ENCODE measurements around the gene SNX10. TPM values are rescaled to one million over a fixed set of nuclear protein-coding genes. Genes with fewer than 3 reads are reported as not detected.
"Not testable (repeated sequence)": the region's sequence is repeated elsewhere in the genome, so short reads cannot be mapped to it uniquely, and the experiment has no call there.

Gene SNX10, protein sequence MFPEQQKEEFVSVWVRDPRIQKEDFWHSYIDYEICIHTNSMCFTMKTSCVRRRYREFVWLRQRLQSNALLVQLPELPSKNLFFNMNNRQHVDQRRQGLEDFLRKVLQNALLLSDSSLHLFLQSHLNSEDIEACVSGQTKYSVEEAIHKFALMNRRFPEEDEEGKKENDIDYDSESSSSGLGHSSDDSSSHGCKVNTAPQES
- polyA plus RNA-seq (ENCODE audit: insufficient read length): 20.6 TPM
- long read RNA-seq, donor 1, partial matches to known transcripts: 6 of 10 reads
- long read RNA-seq, donor 1, other reads (novel, unspliced or antisense): 0 of 10 reads
- long read RNA-seq, donor 2, transcript SNX10-201 (7 exons, 2,546 nt): major isoform, 6 of 59 reads
- long read RNA-seq, donor 2, partial matches to known transcripts: 47 of 59 reads
- long read RNA-seq, donor 2, other reads (novel, unspliced or antisense): 6 of 59 reads
- long read RNA-seq, donor 3, partial matches to known transcripts: 83 of 85 reads
- long read RNA-seq, donor 3, other reads (novel, unspliced or antisense): 0 of 85 reads
- long read RNA-seq, donor 4: 0 reads
- long read RNA-seq, donor 5, transcript SNX10-201 (7 exons, 2,546 nt): major isoform, 10 of 10 reads
- long read RNA-seq, donor 5, partial matches to known transcripts: 0 of 10 reads
- long read RNA-seq, donor 5, other reads (novel, unspliced or antisense): 0 of 10 reads
- long read RNA-seq, donor 6, transcript SNX10-201 (7 exons, 2,546 nt): major isoform, 5 of 56 reads
- long read RNA-seq, donor 6, partial matches to known transcripts: 50 of 56 reads
- long read RNA-seq, donor 6, other reads (novel, unspliced or antisense): 0 of 56 reads
- long read RNA-seq, donor 7, transcript SNX10-201 (7 exons, 2,546 nt): major isoform, 9 of 9 reads
- long read RNA-seq, donor 7, partial matches to known transcripts: 0 of 9 reads
- long read RNA-seq, donor 7, other reads (novel, unspliced or antisense): 0 of 9 reads
- long read RNA-seq, donor 8, partial matches to known transcripts: 0 of 3 reads
- long read RNA-seq, donor 8, other reads (novel, unspliced or antisense): 0 of 3 reads

DNA sequence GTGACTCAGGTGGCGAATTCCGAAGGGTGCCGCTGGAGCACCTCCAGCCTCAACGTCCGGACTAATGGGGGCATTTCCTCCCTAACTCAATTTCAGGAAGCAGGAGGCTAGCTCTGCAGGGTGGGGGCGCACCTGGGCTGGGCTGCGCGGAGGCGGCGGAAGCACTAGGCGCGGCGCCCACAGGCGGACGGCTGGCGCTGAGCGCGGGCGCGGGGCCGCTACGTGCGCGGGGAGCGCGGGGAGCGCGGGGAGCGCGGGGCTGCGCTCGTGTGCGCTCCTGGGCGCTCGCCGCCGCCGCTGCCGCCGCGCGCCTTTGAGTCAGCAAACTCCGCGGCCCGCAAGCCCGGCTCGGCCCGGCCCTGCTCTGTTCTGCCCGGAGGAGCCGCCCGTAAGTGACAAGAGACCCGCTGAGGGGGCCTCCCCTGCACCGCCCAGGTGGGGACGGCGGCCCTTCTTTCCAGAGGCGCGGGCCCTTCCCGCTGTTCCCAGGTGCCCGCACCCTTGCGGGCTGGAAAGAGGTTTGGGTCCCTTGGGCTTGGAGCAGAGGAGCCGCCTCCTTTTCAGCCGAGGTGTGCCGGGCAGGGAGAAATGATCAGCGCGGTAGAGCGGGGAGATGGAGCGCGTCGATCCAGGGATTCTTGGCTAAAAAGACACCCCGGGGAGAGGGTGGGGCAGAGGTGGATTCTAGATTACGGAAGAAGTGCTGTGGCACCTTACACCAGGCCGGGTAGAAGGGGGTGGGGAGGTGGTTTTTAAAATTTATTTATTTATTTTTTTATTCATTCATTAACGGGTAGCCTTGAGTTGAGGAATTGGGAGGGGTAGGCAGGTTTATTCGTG lies at the start of gene SNX10:
Gene SNX10, plus strand, starts transcription at position 164 of the 840 bp plus-strand sequence. CDS start 54,581 bp downstream, outside the sequence.
- DNase-seq: peak; percentile 63

DNA sequence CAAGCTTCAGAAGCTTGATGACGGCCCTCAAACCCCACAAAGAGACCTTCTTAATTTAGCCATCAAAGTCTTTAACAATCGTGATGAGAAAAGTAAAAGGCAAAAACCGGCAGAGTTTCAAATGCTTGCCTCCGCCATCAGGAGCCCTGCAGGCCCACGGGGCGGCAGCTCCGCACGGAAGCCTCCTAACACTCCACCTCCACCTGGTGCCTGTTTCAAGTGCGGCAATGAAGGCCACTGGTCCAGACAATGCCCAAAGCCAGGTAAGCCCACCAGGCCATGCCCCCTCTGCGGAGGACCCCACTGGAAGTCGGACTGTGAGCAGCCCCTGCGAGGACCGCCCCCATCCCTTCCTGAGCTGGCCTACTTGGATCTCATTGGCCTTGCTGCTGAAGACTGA lies 46.5 kb upstream of the SNX10 start:
- DNase-seq: no peak

DNA sequence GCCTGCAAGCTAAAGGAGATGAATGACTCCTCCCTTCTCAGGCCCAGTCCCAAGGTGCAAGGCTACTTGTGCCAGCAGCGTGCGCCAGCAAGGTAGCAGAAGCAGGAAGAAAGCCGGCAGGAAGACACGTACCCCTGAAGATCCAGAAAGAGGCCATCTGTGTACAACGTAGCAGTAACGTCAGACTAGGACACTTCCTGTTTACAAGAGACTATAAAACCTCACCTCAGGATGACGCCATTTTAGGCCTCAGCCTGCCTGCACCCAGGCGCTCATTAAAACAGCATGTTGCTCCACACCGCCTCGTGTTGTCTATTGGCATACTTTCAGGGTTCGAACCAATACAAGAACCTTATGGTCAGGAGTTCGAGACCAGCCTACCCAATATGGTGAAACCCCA lies 41.4 kb upstream of the SNX10 start:
- DNase-seq: no peak

DNA sequence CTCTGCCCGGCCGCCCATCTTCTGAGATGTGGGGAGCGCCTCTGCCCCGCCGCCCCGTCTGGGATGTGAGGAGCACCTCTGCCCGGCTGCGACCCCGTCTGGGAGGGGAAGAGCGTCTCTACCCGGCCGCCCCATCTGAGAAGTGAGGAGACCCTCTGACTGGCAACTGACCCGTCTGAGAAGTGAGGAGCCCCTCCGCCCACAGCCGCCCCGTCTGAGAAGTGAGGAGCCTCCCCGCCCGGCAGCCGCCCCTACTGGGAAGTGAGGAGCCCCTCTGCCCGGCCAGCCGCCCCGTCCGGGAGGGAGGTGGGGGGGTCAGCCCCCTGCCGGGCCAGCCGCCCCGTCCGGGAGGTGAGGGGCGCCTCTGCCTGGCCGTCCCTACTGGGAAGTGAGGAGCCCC lies 29.8 kb upstream of the SNX10 start:
- not testable (repeated sequence) for DNase-seq

DNA sequence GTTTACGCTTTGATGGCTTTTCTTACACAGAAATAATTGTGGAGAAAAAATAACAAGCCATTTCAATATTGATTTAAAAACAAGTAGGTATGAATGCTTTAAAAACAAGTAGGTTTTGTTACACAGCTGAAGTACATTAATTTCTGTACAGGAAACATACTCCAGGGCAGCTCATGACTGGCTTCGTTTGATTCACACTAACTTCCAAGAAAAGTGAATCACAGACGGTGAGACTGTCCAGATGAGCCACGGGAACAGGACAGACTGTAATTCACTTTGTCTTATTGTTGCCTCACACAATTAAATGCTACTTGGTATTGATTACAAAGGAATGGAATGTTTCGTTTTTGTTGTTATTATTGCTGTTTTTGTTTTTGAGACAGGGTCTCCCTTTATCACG lies 26.6 kb upstream of the SNX10 start:
- DNase-seq: no peak

DNA sequence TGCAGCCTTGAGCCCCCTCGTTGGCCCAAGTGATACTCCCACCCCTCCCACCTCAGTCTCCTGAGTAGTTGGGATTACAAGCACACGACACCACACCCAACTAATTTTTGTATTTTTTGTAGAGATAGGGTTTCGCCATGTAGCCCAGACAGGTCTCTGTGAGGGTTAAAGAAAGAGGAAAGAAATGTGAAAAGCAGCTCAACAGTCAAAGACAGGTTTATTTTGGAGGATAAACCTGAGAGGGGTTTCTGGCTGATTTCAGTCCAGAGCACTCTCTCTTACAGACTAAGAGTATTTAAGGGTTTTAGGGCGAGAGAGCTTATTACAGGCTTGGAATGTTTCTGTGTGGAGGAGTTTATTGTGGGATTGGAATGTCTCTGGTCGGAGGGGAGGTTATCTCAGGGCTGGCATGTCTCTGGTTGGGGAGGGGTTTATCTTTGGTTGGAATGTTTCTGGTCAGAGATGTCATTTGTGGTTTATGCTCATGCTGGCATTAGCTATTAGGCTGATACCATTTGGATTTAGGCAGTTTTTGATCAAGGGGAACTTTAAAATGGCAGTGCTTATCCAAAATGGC lies 26.1 kb upstream of the SNX10 start:
- no peak for DNase-seq

DNA sequence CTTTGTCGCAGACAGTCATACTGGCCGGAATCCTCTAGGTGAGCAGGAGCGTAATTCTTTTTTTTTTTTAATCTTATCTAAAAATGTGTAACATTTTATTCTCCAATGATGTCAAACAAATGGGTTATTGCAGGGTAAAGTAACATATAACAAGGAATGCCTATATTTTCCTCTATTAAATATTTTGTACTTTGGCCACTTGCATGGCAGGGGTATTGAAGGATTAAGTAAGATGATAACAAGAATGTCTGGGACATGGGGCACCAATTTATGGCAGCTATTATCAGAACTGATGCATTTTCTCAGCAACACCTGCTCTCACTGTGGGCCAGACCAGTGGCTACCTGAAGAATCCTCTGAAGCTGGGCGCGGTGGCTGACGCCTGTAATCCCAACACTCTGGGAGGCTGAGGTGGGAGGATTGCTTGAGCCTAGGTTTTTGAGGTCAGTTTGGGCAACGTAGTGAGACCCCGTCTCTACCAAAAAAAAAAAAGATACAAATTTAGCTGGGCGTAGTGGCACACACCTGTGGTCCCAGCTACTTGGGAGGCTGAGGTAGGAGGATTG lies 24.0 kb upstream of the SNX10 start:
- no peak for DNase-seq

DNA sequence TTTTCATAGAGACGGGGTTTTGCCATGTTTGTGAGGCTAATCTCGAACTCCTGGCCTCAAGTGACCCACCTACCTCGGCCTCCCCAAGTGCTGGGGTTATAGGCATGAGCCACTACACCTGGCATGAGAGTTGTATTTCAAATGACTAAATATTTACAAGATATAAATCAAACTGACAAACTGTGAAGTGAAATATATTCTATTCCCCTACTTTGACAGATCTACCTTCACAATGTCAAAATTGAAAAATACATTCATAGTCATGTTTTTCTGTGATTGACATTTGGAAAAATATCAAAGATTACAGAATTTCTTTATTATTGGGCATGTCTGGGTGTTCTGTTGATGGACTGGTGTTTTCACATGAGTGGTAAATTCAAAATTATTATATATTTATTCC lies 16.4 kb upstream of the SNX10 start:
- DNase-seq: no peak

DNA sequence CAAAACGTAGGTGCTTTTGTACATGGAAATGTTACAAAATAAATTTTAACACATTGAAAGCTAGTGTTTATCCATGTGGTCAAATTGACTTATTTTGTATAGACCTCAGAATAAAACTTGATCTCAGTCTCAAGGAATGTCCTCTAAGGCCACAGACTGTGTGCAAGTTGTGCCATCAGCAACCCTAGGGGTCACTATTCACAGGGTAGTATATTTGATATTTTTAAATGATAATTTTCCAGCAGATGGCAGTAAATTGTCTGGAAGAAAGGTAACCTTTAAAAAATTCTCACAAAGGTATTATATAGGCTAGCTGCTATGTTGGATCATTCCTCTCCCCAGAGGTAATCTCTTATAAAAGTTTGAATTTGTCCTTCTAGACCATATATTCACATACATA lies 12.9 kb upstream of the SNX10 start:
- DNase-seq: no peak

DNA sequence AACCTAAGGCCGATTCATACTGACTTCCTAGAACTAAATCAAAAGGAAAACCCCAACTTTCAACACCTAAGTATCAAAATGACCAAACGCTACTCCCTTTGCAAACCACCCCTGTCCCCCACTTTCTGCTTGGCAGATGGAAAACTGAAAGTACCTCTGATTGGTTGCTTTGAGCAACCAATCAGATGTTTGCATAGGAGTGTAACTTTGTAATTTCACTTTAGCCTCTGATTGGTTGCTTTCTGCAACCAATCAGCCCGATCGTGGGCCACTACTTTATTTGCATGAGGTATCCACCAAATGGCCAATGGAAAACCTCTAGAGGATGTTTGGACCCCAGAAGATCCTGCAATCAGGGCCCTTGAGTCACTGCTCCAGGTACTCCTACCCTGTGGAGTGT lies 12.3 kb upstream of the SNX10 start:
- no peak for DNase-seq

DNA sequence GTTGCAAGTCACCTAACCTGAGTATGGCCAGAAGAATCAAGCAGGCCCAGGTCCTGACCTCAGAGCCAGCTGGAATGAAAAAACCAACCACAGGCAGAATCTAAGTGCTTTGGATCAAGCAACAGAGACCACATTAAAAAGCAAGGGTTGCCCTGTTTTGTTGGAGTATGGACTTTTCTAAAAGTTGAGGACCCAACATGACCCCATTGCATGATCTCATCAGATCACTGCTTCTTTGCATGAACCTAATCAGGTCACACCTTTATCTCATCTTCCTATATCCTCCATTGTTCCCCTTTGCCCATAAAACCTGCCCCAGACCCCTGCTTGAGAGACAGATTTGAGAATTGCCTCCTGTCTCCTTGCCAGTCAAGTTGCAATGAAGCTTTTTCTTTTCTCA lies 11.6 kb upstream of the SNX10 start:
- DNase-seq: no peak

DNA sequence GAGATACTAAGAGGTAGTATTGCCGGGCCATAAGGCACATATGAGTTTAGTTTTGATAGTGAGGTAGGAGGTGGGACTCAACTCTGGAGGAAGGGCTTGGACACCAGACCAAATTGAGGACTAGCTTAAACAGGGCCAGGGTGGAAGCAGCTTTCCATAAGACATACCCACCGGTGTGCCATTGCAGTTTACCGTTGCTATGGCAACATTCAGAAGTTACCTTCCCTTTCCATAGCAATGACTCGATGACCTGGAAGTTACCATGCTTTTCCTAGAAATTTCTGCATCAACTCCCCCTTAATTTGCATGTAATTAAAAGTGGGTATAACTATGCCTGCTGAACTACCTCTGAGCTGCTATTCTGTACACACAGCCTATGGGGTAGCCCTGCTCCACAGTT lies 10.9 kb upstream of the SNX10 start:
- no peak for DNase-seq

DNA sequence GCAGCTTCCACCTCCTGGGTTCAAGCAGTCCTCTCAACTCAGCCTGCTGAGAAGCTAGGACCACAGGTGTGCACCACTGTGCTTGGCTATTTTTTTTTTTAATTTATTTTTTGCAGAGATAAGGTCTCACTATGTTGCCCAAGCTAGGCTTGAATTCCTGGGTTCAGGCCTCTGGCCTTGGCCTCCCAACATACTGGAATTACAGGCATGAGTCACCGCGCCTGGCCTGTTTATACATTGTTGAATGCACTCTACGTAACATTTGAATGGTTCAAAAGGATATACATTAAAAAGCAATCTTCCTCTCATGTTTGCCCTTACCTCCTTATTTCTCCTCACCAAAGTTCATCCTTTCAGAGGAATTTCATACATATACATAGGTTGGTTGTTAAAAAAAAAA lies 7.2 kb upstream of the SNX10 start:
- DNase-seq: no peak

DNA sequence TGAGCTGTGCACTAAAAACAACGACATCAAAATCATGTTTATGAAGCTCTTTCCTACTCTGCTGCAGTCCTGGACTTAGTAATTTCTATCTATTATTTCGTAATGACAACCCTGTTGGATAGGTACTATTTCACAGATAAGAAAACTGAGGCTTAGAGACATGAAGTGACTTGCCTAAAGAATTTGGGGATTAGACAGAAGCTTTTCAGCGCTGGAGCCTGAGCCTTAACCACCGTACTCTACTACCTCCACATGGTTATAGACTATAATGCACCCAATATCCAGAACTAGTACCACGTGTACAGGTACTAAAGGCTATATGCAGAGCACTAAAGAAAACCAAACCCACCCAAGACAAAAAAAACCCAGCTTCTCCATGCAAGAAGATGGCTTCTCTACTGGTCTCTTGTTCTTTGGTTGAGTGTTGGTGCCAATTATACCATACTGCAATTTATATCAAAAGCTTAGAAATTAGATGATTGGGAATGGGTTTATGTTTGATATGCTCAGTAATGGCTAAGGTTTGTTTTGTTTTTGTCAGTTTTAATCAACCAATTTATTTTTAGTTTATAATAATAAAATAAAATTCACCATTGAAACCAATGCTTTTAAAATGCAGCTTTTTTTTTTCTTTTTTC lies 6.5 kb upstream of the SNX10 start:
- no peak for DNase-seq

DNA sequence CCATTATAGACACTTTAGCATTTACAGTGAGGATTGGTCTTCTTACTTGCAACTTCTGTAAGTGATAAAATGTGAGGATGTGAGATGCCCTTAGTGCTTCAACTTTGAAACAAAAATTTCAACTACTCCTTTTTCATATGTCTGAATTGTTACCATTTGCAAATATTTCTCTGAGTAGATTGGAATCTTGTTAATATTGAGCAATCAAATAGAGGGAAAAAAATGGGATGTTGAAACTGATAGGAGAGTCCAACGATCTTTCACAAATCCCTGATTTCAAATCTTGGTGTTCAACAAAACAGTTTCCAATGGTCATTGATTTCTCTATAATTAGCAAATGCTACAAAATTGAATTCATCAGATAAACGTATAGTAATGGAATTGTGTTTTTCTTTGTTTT lies 5.5 kb upstream of the SNX10 start:
- DNase-seq: no peak

DNA sequence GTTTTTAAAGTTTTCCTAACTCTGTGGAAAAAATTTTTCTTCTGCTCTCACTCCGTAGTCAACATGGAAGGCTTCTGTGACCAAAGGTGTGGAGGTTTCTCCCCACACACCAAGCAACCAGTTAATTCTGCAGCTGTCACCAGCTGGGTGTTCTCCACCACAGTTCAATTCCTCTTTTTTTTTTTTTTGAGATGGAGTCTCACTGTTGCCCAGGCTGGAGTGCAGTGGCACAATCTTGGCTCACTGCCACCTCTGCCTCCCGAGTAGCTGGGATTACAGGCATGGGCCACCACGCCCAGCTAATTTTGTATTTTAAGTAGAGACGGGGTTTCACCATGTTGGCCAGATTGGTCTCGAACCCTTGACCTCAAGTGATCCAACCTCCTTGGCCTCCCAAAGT lies 3.5 kb upstream of the SNX10 start:
- DNase-seq: not testable (repeated sequence)

DNA sequence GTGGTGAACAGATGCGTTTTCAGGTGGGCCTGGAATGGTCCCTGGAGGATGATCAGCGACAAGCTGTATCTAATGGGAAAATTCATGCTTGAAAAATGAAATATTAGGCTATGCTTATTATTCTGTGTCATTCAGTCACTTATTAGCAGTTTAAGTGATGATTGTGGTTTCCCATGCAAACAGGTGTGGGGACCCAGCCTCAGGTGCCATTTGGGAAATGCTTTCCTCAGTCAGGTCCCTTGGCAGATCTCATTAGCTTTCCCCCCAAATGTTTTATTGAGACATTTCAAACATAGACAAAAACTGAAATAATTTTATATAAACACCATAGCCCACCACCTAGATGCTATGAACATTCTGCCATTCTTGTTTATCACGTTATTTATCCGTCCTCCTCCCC lies 411 bp upstream of the SNX10 start:
- DNase-seq: no peak

DNA sequence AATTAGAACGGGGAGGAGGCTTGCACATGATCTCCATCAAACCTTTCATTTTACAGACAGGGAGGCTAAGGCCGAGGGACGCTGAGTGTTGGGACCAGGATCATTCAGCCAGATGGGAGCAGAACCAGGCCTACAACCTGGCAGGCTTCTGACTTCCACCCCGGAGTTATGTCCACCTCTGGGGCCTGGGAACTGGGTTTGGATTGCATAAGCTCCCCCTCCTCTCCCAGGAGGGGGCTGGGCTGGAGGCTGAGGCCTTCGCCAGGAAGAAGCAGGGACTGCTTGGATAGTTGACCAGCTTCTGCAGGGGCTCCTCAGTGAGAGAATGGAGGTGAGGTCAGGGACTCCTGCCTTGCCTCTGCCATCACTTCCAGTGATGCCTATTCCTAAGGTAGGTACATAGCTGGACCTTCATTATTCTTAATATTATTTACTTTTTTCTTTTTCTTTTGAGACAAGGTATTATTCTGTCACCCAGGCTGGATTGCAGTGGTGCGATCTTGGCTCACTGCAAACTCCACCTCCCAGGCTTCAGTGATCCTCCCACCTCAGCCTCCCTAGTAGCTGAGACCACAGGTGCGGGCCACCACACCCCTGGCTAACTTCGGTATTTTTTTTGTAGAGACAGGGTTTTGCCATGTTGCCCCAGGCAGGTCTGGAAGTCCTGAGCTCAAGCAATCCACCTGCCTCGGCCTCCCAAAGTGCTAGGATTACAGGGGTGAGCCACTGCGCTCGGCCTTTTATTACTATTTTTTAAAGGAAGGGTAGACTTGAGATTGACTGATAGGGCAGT lies 1.3 kb downstream of the SNX10 start:
- DNase-seq: no peak

DNA sequence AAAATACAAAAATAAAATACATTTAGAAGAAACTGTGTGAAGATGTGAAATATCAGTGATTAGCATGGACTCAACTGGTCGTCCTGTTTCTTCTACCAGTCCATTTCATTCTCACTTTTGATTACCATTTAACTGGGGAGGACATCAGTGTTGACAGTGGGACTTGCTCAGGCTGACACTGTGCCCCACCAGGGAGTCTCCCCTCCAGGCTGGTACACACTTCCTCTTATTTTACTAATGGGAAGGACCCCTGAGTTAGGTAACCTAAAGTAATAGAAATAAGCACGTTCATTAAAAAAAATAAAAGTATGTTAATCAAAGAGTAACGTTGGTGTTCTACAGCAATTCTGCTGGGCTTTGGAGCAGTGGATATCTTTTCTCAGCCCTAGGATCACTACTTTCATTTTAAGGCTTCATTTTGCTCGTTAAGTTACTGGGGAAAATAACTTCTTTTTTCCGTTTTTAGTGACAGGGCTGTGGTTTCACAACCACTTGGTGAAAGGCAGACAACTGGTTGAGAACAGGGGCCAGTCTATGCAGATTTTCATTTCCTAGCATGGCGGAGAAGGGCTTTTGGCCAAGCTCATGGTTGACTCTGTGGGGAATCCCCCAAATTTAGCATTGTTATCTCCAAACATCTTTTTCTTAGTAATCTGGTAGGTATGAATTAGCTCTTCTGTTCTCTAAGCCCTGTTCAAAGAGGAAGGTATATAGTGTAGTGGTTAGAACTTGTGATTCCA lies 2.1 kb downstream of the SNX10 start:
- no peak for DNase-seq
